GM12875 (cell line): ENCODE results near the gene SIPA1L3.
"Not testable (repeated sequence)": the region's sequence is repeated elsewhere in the genome, so short reads cannot be mapped to it uniquely, and the experiment has no call there.

ENCODE experiments used
- H3K4me3 ChIP-seq: one replicate; pipeline ENCODE4 v1.5.1; 2011; ENCODE audit warnings: low read depth, low read length, control low read depth
- TF ChIP-seq, protein P1 (sequence below): IDR thresholded peaks from 2 replicates; pipeline ENCODE4 v1.5.1; 2011; ENCODE audit warnings: low read depth, mild to moderate bottlenecking, control low read depth, inconsistent platforms, low read length, moderate library complexity, borderline replicate concordance; ENCODE audit not compliant: insufficient read depth

Gene SIPA1L3

DNA sequence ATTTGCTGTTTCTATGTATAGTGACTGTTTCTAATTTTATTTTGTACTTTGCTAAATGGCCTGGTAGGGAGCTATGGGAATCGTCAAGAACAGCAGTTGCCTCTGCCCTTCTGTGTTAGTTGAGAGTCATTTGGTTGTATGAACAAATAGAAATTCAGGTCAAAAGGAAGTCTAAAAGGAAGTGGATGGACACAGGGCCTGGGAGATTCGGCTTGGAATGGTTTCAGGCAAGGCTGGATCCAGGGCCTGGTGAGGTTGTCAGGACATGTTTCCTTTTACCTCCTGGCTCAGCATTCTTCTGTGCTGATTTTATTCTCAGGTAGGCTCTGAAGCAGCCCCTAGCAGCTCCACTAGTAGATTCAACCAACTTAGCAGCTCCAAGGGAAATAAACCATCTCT lies 118.9 kb downstream of the SIPA1L3 start:
- H3K4me3 ChIP-seq, result no peak overlapping the region
- TF ChIP-seq, protein P1, sequence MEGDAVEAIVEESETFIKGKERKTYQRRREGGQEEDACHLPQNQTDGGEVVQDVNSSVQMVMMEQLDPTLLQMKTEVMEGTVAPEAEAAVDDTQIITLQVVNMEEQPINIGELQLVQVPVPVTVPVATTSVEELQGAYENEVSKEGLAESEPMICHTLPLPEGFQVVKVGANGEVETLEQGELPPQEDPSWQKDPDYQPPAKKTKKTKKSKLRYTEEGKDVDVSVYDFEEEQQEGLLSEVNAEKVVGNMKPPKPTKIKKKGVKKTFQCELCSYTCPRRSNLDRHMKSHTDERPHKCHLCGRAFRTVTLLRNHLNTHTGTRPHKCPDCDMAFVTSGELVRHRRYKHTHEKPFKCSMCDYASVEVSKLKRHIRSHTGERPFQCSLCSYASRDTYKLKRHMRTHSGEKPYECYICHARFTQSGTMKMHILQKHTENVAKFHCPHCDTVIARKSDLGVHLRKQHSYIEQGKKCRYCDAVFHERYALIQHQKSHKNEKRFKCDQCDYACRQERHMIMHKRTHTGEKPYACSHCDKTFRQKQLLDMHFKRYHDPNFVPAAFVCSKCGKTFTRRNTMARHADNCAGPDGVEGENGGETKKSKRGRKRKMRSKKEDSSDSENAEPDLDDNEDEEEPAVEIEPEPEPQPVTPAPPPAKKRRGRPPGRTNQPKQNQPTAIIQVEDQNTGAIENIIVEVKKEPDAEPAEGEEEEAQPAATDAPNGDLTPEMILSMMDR, result no peak

DNA sequence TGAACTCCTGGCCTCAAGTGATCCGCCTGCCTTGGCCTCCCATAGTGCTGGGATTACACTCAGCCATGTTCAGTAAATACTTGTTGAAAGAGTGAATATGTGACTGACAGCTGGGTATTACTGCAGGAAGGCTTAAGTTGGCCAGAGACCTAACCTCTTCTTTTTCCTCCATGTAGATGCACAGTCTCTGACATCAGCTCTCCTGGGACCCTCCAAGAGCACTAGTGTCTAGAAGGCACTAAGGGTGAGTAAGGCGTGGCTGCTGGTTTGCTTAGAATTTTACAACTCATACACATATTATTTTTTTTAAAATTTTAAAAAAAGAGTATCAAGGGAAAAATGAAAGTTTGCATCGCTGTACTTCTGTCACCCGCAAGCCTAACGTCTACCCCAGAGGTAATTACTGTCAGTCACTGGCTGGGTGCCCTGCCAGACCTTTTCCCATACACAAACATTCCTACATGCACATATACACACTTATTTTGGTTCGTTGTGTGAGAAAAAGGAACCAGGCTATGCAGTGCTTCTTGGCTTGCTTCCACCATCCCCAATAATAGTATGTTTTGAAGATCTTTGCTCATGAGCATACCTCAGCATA lies 122.0 kb downstream of the SIPA1L3 start:
- TF ChIP-seq, protein P1, result no peak
- no peak overlapping the region for H3K4me3 ChIP-seq

DNA sequence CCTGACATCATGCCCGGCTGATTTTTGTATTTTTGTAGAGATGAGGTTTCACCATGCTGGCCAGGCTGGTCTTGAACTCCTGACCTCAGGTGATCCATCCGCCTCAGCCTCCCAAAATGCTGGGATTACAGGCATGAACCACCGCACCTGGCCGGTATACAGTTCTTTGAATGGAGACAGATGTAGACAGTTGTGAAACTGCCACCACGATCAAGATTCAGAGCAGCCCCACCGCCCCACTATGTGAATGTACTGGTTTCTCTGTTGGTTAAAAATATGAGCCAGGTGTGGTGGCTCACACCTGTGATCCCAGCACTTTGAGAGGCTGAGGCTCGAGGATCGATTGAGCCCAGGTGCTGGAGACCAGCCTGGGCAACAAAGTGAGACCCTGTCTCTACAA lies 123.0 kb downstream of the SIPA1L3 start:
- H3K4me3 ChIP-seq, result not testable (repeated sequence)

DNA sequence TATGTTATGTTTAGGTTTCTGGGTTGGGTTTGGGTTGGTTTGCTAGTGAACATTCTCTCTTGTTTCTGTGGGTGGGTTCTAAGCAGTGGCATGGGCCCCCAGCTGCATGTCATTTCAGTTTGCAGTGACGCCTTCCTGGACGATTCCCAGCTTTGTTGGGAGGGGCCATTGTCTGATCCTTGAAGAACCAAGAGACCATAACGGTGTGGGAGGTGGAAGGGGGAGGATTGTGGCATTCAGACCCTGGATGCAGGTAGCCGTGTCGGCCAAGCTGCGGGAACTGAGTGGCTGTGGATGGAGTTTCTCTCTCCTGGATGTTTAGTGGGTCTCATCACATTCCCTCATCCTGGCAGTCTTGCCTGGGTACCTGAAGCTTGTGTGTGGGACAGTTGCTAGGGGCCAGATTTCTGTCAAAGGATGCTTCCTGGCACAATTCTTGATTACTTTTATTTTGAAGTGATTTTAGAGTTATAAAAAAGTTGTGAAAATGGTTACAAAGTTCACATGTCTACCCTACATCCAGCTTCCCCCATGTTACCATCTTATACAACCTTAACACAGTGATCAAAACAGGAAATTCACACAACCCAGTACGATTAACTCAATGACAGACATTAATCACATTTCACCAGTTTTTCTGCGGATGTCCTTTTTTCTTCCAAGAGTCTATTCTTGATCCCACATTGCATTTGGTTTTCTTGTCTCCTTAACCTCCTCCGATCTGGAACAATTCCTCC lies 123.8 kb downstream of the SIPA1L3 start:
- H3K4me3 ChIP-seq, result no peak overlapping the region
- TF ChIP-seq, protein P1, result no peak

DNA sequence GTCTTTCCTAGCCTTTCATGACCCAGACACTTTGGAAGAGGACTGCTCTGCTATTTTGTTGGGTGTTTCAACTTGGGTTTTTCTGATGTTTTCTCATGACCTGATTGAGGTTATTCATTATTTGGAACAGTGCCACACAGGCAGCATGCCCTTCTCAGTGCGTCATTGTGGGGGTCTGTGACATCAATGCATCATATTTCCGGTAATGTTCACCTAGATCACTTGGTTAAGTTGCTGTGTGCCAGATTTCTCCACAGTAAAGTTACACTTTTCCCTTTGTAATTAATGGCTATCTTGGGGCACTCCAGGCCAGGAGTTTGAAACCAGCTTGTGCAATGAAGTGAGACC lies 124.4 kb downstream of the SIPA1L3 start:
- TF ChIP-seq, protein P1, result no peak
- no peak overlapping the region for H3K4me3 ChIP-seq

DNA sequence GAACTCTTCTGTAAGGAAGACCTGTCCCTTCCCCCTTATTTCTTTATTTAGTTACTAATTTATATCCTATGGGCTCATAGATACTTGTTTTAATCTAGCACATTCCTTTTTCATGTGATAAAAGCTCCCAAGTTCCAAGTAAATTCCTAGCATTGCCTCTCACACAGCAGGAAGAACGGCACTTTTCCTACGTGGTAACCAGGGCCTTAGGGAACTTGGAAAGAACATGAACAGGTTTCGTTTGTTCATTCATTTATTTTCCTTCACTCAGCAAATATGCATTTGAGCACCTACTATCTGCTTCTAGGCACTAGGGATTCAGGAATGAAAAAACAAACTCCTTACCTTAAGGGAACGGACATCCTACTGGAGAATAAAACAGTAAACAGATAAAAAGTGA lies 125.1 kb downstream of the SIPA1L3 start:
- TF ChIP-seq, protein P1, result no peak
- H3K4me3 ChIP-seq, result no peak overlapping the region

DNA sequence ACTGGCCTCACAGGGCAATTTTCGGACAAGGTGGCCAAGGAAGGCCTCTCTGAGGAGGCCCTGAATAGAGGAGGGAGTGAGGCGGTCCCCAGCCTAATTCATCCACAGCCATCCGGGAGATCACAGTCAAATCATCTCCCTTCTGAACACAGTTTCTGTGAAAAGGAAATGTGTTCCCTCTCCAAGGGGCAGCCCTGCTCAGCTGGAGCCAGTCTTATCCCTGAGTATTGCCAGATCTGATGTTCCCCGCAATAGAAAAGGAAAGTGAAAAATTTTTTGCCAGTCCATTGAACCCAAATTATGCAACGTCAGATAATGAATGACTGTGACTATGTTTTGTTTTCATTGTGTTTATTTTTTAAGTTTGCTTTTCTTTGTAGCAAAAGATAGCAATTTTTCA lies 125.9 kb downstream of the SIPA1L3 start:
- TF ChIP-seq, protein P1, result no peak
- no peak overlapping the region for H3K4me3 ChIP-seq
